HEK293T (cell line): ENCODE data around the gene OPRM1.
"Not testable (repeated sequence)": the region's sequence is repeated elsewhere in the genome, so short reads cannot be mapped to it uniquely, and the experiment has no call there.

Source experiments
- CTCF ChIA-PET: fragments of 350-600 bp; formaldehyde crosslinking; extraction: SDS; loops from one replicate; lab custom pipeline; 2021; ENCODE audit warnings: antibody characterized with exemption, inconsistent platforms; lab: Yijun Ruan, JAX
- POLR2A ChIA-PET: fragments of 350-600 bp; formaldehyde crosslinking; extraction: SDS; loops from one replicate; lab custom pipeline; 2020; ENCODE audit warnings: antibody characterized with exemption, inconsistent platforms; lab: Yijun Ruan, JAX
- DNase-seq: peaks from one replicate; pipeline ENCODE4 v3.0.0; 2012; ENCODE audit warnings: mixed read lengths; ENCODE audit errors: extremely low spot score
- ARNT ChIP-seq: fragments of 450-650 bp; IDR thresholded peaks from 2 replicates; pipeline ENCODE4 v1.6.1; 2017; ENCODE audit warnings: mild to moderate bottlenecking
- BHLHE40 ChIP-seq: fragments of 450-650 bp; IDR thresholded peaks from 2 replicates; pipeline ENCODE4 v1.6.1; 2016; ENCODE audit warnings: mild to moderate bottlenecking, moderate library complexity, borderline replicate concordance
- CTBP1 ChIP-seq: fragments of 450-650 bp; IDR thresholded peaks from 2 replicates; pipeline ENCODE4 v1.6.1; 2016; ENCODE audit warnings: borderline replicate concordance
- ELF4 ChIP-seq: fragments of 450-650 bp; IDR thresholded peaks from 2 replicates; pipeline ENCODE4 v1.6.1; 2017; ENCODE audit warnings: antibody characterized with exemption
- FOXA1 ChIP-seq: fragments of 450-650 bp; IDR thresholded peaks from 2 replicates; pipeline ENCODE4 v1.6.1; 2016; ENCODE audit warnings: mild to moderate bottlenecking
- FOXK2 ChIP-seq: fragments of 450-650 bp; IDR thresholded peaks from 2 replicates; pipeline ENCODE4 v1.6.1; 2016; ENCODE audit warnings: mild to moderate bottlenecking
- FOXM1 ChIP-seq: fragments of 450-650 bp; IDR thresholded peaks from 2 replicates; pipeline ENCODE4 v1.6.1; 2017; ENCODE audit warnings: mild to moderate bottlenecking, borderline replicate concordance
- HDGF ChIP-seq: fragments of 450-650 bp; IDR thresholded peaks from 2 replicates; pipeline ENCODE4 v1.6.1; 2017; ENCODE audit warnings: antibody characterized with exemption, borderline replicate concordance
- L3MBTL2 ChIP-seq: fragments of 450-650 bp; conservative IDR thresholded peaks from 2 replicates; pipeline ENCODE4 v1.6.1; 2016; ENCODE audit warnings: mild to moderate bottlenecking
- LEF1 ChIP-seq: fragments of 450-650 bp; IDR thresholded peaks from 2 replicates; pipeline ENCODE4 v1.6.1; 2017; ENCODE audit warnings: mild to moderate bottlenecking, borderline replicate concordance
- NFRKB ChIP-seq: fragments of 450-650 bp; IDR thresholded peaks from 2 replicates; pipeline ENCODE4 v1.6.1; 2016; ENCODE audit warnings: mild to moderate bottlenecking, moderate library complexity
- PKNOX1 ChIP-seq: fragments of 450-650 bp; IDR thresholded peaks from 2 replicates; pipeline ENCODE4 v1.6.1; 2016
- SP1 ChIP-seq: fragments of 450-650 bp; IDR thresholded peaks from 2 replicates; pipeline ENCODE4 v1.6.1; 2017
- SUZ12 ChIP-seq: fragments of 450-650 bp; IDR thresholded peaks from 2 replicates; pipeline ENCODE4 v1.6.1; 2016; ENCODE audit warnings: mild to moderate bottlenecking
- TARDBP ChIP-seq: fragments of 450-650 bp; IDR thresholded peaks from 2 replicates; pipeline ENCODE4 v1.6.1; 2016
- ZNF384 ChIP-seq: fragments of 450-650 bp; IDR thresholded peaks from 2 replicates; pipeline ENCODE4 v1.6.1; 2016

OPRM1 gene

GRCh38 chr6:154196333-154196885 lies 157.4 kb downstream of the OPRM1 start:
- DNase-seq: no peak
- TF ChIP-seq ARNT (no peak), SP1 (no peak), L3MBTL2 (no peak), TARDBP (no peak), BHLHE40 (no peak), LEF1 (no peak), FOXK2 (no peak), HDGF (no peak), FOXM1 (no peak), NFRKB (no peak), ZNF384 (no peak), SUZ12 (no peak), CTBP1 (no peak), FOXA1 (no peak), ELF4 (no peak), PKNOX1 (no peak)
- CTCF ChIA-PET: no interaction called here
- POLR2A ChIA-PET: no interaction called here

GRCh38 chr6:154197196-154197860 lies 158.3 kb downstream of the OPRM1 start:
- DNase-seq: no peak
- CTCF ChIA-PET: no interaction called here
- POLR2A ChIA-PET: no interaction called here

DNA sequence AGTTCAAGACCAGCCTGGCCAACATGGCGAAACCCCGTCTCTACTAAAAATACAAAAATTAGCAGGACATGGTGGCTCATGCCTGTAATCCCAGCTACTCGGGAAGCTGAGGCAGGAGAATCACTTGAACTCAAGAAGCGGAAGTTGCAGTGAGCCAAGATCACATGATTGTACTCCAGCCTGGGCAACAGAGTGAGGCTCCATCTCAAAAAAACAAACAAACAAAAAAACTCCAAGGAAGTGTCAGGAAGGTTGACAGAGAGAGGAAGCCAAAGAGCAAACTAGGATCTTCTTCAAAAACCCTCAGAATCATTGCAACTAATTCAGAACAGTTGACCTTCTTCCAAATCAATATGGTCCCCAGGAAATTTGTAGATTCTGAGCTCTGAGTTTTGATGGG lies 162.6 kb downstream of the OPRM1 start:
- CTCF ChIA-PET, DNase-seq, POLR2A ChIA-PET: not testable (repeated sequence)

More at GRCh38 chr6:154197196-154197860, 158.3 kb downstream of the OPRM1 start:
- no peak for TF ChIP-seq CTBP1
- TF ChIP-seq HDGF: no peak
- TF ChIP-seq FOXM1: no peak
- TF ChIP-seq FOXA1: no peak
- no peak for TF ChIP-seq ARNT
- no peak for TF ChIP-seq NFRKB
- no peak for TF ChIP-seq SUZ12
- no peak for TF ChIP-seq SP1
- no peak for TF ChIP-seq FOXK2
- TF ChIP-seq L3MBTL2: no peak
- TF ChIP-seq TARDBP: no peak
- TF ChIP-seq ZNF384: no peak
- no peak for TF ChIP-seq BHLHE40

DNA sequence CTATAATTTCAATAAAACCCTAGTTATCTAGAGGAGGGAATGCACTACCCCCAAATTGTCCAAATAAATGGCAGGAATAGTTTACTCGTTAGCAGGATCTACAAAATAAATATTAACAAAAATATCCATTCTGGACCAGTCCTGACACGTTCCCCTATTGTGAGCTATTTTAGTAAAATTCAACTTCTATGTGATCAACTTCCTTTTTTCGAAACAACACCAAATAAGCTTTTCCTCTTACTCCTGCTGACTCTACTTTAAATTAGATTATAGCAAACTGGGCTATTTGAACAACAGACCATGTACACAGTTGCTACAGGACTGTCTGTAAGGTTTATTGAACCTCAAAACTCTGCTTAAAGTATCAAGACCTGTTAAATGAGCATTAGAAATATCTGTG lies 163.3 kb downstream of the OPRM1 start:
- TF ChIP-seq FOXA1 (no peak), NFRKB (no peak), PKNOX1 (no peak), HDGF (no peak), ARNT (no peak)
- POLR2A ChIA-PET: no interaction called here
- DNase-seq: no peak
- CTCF ChIA-PET: no interaction called here

DNA sequence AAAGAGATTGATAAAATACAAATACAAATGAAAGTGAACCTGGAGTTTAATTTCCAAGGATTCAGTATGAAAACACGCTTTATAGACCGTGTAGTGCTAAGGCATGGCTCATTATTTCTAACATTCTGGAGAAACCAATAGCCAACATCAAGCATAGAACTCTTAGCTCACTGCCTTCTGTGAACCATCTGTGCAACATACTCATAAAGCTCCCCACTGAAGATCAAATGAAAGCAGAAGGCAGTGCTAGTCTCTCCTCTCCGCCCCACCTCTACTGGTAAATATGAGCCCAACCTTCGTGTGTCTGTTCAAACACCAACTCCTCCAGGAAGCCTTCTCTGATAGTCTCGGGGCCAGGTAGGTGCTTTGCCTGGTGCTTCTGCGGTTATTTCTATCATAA lies 163.9 kb downstream of the OPRM1 start:
- TF ChIP-seq CTBP1 (no peak), ELF4 (no peak), PKNOX1 (no peak), L3MBTL2 (no peak), NFRKB (no peak), ARNT (no peak), SP1 (no peak), FOXA1 (no peak), ZNF384 (no peak), HDGF (no peak), SUZ12 (no peak), BHLHE40 (no peak), TARDBP (no peak), LEF1 (no peak), FOXM1 (no peak), FOXK2 (no peak)
- CTCF ChIA-PET: no interaction called here
- no peak for DNase-seq
- POLR2A ChIA-PET: no interaction called here

GRCh38 chr6:154206141-154206540 lies 167.1 kb downstream of the OPRM1 start:
- TF ChIP-seq ELF4: no peak
- no peak for TF ChIP-seq PKNOX1
- TF ChIP-seq SUZ12: no peak
- TF ChIP-seq CTBP1: no peak
- no peak for TF ChIP-seq HDGF
- no peak for TF ChIP-seq SP1
- no peak for DNase-seq
- ChIA-PET CTCF (no interaction called here), POLR2A (no interaction called here)
